Measurements from ENCODE around the gene SORCS2. TPM values are rescaled to one million over a fixed set of nuclear protein-coding genes. Genes with fewer than 3 reads are reported as not detected.

SORCS2 gene
- total and polyA plus RNA-seq, 4 donors: 2.2 to 7.7 (median 2.5) TPM

GRCh38 chr4:7315286-7315685 is 122.9 kb downstream of the SORCS2 start:
- ATAC-seq (ENCODE audit: insufficient read depth, low FRiP score) (no peak), DNase-seq (no peak)
- Histone ChIP-seq H3K9ac (ENCODE audit: insufficient read depth in 1 of 2, low read length in 2 of 2) (no peak overlapping the region), H3K4me1 (ENCODE audit: control insufficient read depth in 5 of 5, insufficient read depth in 5 of 5, low read length in 5 of 5) (peaks cover 0 to 15% (median 0%) of the 10 kb centered on the region in 5 donors), H3K27me3 (ENCODE audit: control insufficient read depth in 3 of 3, insufficient read depth in 3 of 3, low read length in 2 of 3) (peaks cover 0 to 3% (median 0%) of the 10 kb centered on the region in 3 donors), H3K9me3 (ENCODE audit: control insufficient read depth in 4 of 4, insufficient read depth in 3 of 4, low read length in 3 of 4) (peaks cover 0 to 8% (median 1%) of the 10 kb centered on the region in 4 donors), H3K4me3 (no peak overlapping the region), H3K27ac (ENCODE audit: low read depth in 1 of 2, low read length in 1 of 2) (no peak overlapping the region), H3K36me3 (ENCODE audit: control insufficient read depth in 4 of 4, insufficient read depth in 4 of 4, low read length in 4 of 4) (no peaks in the 10 kb centered on the region)
- no peak for TF ChIP-seq CTCF (IDR thresholded peaks at IDR 0.05; ENCODE audit: control extremely low read depth, extremely low read depth)
- 87 to 91% methylated on average over 4 of the region's 4 CpGs for WGBS, 2 donors

GRCh38 chr4:7315935-7316334 is 123.6 kb downstream of the SORCS2 start:
- Histone ChIP-seq H3K36me3 (ENCODE audit: control insufficient read depth in 4 of 4, insufficient read depth in 4 of 4, low read length in 4 of 4) (no peaks in the 10 kb centered on the region), H3K4me3 (no peak overlapping the region), H3K27me3 (ENCODE audit: control insufficient read depth in 3 of 3, insufficient read depth in 3 of 3, low read length in 2 of 3) (peaks cover 0 to 3% (median 0%) of the 10 kb centered on the region in 3 donors), H3K4me1 (ENCODE audit: control insufficient read depth in 5 of 5, insufficient read depth in 5 of 5, low read length in 5 of 5) (peaks cover 0 to 15% (median 0%) of the 10 kb centered on the region in 5 donors), H3K9me3 (ENCODE audit: control insufficient read depth in 4 of 4, insufficient read depth in 3 of 4, low read length in 3 of 4) (peaks cover 0 to 8% (median 1%) of the 10 kb centered on the region in 4 donors), H3K27ac (ENCODE audit: low read depth in 1 of 2, low read length in 1 of 2) (no peak overlapping the region), H3K9ac (ENCODE audit: insufficient read depth in 1 of 2, low read length in 2 of 2) (no peak overlapping the region)
- no peak for TF ChIP-seq CTCF (IDR thresholded peaks at IDR 0.05; ENCODE audit: control extremely low read depth, extremely low read depth)
- 78 to 94% methylated on average over 1 of the region's 1 CpG for WGBS, 2 donors
- DNase-seq (no peak), ATAC-seq (ENCODE audit: insufficient read depth, low FRiP score) (no peak)

GRCh38 chr4:7319024-7319423 is 126.7 kb downstream of the SORCS2 start:
- no peaks in the 10 kb centered on the region for H3K27me3 ChIP-seq (ENCODE audit: control insufficient read depth in 3 of 3, insufficient read depth in 3 of 3, low read length in 2 of 3)
- 66 to 91% methylated on average over 4 of the region's 4 CpGs for WGBS, 2 donors

More at GRCh38 chr4:7319024-7319423, 126.7 kb downstream of the SORCS2 start:
- H3K9me3 ChIP-seq (ENCODE audit: control insufficient read depth in 4 of 4, insufficient read depth in 3 of 4, low read length in 3 of 4): peaks cover 0 to 8% (median 1%) of the 10 kb centered on the region in 4 donors
- no peaks in the 10 kb centered on the region for H3K36me3 ChIP-seq (ENCODE audit: control insufficient read depth in 4 of 4, insufficient read depth in 4 of 4, low read length in 4 of 4)
- no peak overlapping the region for H3K9ac ChIP-seq (ENCODE audit: insufficient read depth in 1 of 2, low read length in 2 of 2)
- DNase-seq: no peak
- no peak overlapping the region for H3K27ac ChIP-seq (ENCODE audit: low read depth in 1 of 2, low read length in 1 of 2)
- H3K4me1 ChIP-seq (ENCODE audit: control insufficient read depth in 5 of 5, insufficient read depth in 5 of 5, low read length in 5 of 5): peaks cover 0 to 20% (median 4%) of the 10 kb centered on the region in 5 donors
- no peak overlapping the region for H3K4me3 ChIP-seq
- no peak for TF ChIP-seq CTCF (IDR thresholded peaks at IDR 0.05; ENCODE audit: control extremely low read depth, extremely low read depth)
- ATAC-seq (ENCODE audit: insufficient read depth, low FRiP score): no peak
